ENCODE measurements around the gene ALDH1A1. TPM values are rescaled to one million over a fixed set of nuclear protein-coding genes. Genes with fewer than 3 reads are reported as not detected.
"Not testable (repeated sequence)": the region's sequence is repeated elsewhere in the genome, so short reads cannot be mapped to it uniquely, and the experiment has no call there.

ALDH1A1 gene
- polyA plus RNA-seq, 5 donors = 18.9 to 61.5 (median 43.1) TPM

DNA sequence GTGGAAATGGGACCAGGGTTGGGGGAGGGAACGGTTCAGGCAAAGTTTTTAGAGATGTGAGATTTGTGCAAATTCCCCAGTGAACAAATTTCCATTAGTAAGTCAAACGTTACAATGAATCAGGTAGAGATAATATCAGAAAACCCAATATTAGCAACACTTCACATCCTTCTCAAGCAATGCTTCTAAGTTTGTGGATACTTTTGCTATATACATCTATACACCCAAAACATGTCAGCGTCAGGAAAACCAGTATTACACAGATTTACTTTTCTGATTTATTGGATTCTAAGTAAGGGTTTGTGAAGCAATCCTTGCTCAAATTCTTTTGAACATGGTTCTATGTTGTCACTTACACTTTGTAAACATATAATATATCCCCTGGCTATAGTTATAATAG lies 6.5 kb downstream of the ALDH1A1 start:
- no peak for DNase-seq

DNA sequence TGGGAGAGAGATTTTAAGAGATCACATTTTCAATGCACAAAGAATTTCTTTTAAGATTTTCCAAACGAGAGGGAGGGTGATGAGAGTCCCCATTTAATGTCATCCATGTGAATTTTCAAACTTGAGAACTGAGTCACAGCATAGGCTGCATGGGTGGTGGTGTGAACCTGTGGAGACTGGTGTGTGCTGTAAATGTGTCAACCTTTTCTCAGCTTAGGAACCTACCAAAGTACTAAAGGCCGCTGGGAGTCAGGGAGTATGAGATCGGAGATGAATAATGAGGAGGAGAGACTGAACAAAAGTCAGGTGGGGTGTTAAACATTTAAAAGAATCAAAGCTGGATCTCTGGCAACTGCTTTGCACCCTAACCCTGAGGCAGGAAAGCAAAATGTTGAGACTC lies 7.5 kb downstream of the ALDH1A1 start:
- no peak for DNase-seq

DNA sequence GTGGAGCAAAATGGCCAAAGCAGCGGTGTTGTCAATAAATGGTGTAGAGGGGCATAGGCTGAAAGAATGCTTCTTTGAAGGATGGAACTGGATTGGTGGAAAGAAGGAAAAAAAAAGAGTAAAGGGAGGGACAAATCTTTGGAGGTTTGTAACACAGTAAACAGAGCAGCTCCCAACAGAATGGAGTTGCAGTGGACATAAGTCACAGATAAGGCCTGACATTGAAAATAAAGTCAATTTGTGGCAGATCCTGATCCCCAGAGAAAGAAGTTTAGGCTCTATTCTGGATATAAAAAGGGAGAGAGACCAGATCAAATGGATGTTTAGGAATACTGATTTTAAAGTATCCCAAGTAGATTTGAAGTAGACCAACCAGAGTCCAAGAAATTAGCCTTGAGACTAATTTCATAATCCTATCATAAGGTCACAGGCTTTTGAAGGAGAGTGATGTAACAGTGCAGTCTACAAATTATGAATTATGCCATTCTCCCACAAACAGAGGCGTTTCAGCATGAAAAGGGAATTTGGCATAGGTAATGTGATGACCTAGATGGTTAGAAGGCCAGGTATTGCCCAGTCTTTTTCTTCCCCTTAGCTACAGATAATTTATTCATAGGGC lies 8.9 kb downstream of the ALDH1A1 start:
- DNase-seq = no peak

DNA sequence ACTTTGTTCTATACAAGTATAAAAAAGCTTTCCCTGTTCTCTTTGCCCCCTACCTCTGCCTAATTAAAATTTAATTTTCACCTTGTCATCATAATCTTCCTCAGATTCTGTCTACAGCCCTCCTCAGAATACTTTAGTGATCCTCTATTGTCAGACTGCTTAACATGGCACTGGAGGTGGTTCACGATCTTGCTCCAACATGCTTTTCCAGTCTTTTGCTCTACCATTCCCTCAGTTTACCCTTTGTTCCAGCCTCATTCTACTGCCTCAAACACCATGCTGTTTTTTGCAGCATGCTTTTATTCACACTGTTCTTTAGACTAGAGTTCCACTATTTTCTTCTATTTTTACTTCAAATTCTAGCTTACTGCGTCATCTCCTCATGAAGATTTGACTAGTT lies 10.4 kb downstream of the ALDH1A1 start:
- no peak for DNase-seq

DNA sequence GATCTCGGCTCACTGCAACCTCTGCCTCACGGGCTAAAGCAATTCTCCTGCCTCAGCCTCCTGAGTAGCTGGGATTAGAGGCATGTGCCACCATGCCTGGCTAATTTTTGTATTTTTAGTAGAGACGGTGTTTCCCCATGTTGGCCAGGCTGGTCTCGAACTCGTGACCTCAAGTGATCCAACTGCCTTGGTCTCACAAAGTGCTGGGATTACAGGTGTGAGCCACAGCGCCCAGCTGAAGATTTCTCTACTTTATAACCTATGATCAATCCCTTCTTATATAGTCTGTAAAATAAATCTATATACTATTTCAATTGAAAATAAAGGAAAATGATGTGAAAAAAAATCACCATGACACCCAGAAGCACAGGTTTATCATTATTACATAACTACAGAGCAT lies 13.3 kb downstream of the ALDH1A1 start:
- not testable (repeated sequence) for DNase-seq

DNA sequence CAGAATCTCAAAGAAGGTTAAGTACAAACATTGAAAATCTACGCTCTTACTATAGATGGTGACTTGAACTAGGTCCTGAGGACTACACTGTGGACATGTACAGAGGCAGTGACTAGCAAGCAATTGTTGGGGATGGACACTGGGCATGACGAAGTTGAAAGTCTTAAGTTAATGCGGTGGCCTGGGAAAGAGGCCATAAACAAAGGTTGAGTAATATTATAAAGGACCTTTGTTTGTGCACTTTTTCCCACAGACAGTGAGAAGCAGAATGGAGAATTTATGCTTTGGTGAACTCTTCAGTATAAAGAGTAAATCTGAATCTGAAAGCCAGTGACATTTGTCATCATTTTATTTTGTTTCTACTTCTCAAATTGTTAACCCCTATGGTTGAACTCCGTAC lies 15.3 kb downstream of the ALDH1A1 start:
- no peak for DNase-seq

DNA sequence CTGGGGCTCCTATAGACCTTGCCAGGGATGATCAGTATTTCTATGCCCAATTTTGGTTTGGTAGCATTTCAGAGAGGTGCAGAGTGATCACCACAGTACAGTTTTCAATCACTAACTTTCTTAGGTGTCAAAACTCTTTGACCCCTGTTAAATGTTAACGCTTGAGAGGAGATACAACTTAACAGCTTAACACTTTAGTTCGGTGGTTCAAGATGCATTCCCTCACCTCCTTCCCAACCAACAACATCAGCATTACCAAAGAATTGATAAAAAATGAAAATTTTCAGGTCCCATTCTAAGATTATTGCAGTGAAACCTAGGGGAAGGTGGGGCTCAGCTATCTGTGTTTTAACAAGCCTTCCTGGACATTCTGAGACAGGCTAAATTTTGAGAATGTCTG lies 16.2 kb downstream of the ALDH1A1 start:
- DNase-seq = no peak

DNA sequence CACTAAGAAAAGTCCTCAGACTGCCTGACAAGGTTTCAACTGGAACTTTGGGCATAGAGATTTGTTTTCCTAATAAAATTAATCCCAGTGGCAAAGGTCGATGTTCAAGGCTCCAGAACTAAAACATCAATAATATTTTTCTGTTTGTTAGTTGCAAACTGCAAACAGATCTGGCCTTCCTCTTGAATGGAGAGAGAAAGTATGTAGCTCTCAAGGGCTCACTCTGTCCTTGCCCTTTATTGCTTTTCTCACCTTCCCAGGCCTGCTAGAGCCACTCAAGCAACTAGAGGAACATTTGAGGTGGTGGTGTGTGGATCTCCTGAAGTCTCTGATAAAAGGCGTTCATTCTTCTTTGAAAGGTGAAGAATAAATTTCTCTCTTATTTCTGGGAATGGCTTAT lies 16.6 kb downstream of the ALDH1A1 start:
- no peak for DNase-seq

DNA sequence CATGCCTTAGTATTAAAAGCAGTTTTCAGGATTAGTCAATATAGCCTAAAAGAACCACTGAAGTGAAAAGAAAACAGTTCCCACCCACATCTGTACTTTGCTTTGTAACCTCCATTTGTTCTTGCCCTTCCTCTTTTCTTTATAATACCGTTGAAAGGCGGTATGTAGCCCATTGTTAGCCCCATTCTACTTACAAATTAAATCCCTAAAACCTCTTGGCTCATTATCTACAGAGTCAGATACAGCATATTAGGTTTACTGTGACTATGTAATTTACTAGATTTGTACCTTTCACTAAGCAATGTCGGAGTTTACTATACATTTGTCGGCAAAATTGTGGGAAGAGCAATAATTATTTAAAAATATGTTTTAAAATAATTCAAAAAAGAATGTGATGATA lies 17.3 kb downstream of the ALDH1A1 start:
- DNase-seq = no peak

DNA sequence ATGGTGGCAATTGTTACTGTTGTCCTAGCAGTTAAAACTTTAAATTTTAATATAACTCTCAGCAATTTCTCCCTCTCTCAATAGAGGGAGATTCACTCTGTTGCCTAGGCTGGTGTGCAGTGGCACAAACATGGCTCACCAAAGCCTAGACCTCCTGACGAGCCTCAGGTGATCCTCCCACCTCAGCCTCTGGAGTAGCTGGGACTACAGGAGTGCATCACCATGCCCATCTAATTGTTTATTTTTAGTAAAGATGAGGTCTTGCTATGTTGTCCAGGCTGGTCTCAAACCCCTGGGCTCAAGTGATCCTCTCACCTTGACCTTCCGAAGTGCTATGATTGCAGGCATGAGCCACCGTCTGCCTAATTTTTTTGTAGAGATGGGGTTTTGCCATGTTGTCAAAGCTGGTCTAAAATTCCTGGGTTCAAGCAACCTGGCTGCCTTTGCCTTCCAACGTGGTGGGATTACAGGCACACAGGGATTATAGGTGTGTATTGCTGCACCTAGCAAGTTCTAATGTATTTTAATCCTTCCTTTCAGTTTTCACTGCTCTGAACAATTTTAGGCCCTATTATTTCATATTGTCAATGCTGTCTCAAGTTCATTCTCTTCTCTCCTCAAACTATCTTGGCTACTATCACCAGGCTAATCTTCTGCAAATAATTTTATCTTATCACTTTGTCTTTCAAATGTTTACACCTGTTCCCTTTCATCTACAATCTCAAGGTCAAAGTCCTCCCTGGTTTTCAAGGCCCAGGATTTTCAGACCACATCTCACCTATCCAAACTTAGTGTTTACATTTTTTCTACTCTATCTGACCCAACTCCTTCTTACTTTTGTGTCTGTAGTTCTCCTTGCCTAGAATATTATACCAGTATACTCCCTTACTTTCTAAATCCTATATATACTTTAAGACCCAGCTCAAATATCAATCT lies 18.9 kb downstream of the ALDH1A1 start:
- DNase-seq = no peak

DNA sequence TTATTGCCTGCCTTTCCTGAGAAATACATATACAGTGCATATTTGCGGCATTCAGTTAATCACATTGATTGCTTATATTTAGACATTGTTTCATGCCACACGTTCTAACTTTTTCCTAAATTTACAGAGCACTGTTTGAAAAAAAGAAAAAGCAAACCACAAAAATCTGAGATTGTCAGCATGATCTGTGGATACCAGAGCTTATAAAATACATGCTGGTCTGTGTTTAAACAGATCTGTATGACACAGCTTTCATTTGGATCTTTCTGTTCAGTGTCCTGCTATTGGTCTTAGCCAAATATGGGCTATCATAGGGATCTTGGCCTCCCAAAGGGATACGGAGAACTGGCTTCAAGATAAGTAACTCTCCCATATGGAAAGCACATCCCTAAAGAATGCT lies 20.2 kb downstream of the ALDH1A1 start:
- DNase-seq = no peak

DNA sequence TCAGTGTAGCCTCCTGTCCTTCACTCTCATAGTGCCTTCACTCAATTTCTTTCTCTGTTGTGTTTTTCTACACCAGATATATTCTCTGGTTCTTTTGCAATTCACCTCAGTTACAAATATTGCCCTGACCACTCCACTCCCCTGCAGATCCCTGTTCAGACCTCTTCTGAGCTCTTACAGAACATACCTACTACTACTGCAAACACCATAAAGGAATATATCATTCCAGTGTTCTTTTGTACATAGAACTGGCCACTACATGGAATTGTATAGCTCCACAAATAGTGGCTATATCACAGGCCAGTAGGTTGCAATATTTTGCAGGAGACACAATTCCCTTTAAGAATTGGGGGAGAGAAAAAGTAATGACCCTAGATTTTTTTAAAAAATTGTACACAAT lies 21.0 kb downstream of the ALDH1A1 start:
- DNase-seq = no peak

DNA sequence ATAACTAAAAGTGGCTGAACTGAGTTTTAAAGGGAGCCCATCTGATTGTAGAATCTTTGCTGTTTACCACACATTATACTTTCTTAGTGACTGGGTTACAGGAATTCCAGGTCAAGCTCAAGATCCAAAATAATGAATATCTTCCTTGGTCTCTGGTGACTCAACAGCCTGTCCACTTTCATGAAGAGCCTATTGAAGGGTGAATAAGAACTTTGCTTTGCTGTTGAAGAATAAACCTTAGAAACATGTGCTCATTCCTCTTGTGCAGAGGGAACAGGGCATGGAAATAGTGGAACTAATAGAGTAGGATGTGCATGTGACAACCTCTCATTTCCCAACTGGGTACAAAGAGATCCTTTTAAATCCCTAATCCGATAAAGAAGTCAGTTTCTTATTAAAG lies 21.4 kb downstream of the ALDH1A1 start:
- DNase-seq = no peak

DNA sequence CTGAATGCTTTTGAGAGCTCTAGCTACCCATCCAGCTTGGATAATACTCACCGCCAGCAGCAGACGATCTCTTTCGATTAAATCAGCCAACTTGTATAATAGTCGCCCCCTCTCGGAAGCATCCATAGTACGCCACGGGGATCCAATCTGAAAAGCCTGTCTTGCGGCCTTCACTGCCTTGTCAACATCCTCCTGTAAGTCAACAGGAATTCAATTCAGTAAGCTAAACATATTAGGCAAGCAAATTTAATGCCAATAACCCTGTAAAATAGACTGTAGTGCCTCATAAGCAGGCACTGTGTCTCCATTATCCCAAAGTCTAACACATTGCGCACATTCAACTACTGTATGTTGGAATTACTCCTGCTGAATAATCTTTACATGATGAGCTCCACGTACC lies 22.0 kb downstream of the ALDH1A1 start:
- DNase-seq = no peak

DNA sequence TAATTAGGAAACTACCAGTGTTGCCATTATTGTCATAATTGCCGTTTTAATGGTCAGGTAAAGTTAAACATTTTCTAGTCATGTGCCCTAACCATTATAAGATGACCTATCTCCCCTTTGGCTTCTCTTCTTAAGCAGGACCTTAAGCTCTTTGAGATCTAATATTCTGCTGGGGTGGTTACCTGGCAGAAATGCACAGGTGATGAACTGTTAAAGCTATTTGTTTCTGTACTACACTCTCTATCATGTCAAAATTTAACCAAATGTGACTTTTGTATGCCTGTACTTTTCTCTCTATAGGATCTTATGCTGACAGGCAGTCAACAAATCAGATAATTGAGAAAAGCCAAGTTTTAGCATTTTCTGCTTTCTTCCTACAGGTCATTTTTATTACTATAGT lies 23.3 kb downstream of the ALDH1A1 start:
- no peak for DNase-seq

DNA sequence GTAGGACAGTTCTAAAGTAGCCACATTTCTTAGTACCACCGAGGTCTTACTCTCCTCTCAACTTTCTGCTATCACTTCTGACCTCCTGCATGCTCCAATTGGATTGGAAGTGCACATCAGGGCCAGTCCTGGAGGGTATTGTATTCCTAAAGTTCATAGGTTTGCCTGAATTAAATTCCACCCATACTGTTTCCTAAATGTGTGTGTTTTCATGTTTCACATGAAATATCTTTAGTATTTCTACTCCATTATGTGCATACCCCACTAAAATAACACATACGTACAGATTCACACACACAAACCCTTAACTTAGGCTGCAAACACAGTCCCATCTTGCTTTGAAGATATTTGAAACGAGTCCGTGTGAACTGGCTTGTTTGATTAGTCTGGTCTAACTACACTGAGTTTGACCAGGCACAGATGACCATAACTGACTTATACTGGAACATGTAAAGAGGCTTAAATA lies 24.8 kb downstream of the ALDH1A1 start:
- no peak for DNase-seq

DNA sequence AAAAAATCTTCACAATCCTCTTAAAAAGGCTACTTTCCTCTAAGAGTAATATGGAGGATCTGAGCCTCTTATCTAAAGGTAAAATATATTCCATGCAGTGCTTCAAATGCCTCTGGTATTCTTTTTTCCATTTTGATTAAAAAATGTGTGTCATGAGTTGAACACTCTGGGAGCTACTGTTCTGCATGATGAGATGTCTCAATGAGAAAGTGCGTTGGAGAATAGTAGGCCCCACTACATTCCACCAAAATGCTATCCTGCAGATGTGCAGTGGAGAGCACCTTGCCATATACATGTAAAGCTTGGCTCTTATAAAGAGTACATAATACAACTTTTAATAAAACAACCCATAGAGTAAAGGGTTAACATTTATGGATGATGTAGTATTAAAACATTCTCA lies 26.3 kb downstream of the ALDH1A1 start:
- no peak for DNase-seq

DNA sequence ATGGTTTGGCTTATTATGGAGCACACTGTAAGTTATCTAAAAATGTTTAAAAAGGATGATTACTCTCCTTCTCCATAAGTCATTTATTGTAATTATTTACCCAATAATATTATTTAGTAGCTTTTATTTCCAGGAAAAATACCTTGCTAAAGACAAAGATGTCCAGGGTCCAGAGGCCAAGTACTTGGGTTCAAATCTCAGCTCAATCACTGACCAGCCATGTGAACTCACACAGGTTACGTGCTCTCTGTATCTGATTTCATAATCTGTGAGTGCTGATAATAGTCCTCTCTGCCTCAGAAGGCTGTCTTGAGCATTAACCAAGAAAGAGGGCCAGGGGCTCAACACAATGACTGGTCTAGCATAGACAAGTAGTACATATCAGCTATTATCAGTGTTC lies 27.0 kb downstream of the ALDH1A1 start:
- DNase-seq = no peak

DNA sequence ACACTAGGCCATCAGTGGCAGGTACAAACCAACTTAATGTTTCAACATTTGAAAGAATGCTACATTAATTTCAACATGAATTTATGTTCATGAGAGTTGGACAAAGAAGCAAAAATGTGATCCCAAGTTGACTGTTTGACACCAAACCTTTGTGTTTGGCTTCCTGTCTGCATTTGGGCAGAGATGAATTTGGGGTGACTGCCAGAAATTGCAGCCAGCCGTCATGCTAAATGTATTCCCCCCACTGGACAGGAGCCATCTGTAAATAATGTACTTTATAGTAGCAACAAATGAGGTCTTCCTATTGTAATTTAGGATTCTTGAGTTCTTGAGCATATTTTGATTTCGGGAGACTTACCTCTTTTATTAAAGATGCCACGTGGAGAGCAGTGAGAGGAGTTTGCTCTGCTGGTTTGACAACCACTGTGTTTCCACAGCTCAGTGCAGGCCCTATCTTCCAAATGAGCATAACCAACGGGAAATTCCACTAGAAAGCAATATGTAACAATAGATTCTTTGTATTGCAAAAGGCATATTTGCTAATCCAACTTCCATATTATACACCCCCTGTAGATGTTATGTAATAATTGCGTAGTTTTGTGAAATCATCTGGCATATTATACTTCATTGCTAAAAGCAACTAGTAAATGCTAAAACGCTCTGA lies 27.6 kb downstream of the ALDH1A1 start:
- DNase-seq = peak; percentile 52 to 62

DNA sequence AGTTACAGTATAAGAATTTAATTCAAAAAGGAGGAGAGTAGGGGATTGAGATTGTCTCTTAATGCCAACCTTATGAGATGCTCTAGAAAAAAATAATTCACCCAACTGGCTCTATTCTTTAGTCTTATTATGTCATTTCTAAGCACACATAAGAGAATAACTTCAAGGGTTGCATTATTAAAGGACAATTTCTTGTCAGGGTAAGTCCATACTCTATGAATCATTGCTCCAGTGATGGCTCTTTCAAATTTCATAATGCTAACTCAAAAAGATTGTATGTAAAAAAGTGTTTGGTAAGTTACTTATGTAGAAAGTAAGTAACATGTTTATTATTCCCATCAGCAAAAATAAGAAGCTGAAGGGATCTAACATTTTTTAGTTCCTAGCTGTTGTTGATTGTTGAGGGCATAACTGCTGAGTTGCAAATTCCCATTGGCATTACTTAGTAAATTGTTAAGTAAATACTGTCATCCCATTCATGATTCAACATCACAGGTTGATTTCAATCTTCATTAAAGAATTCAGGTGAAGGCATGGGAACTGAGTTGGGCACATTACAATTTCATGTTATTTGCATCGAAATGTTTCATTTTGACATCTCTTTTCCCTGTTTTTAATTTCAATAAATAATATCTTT lies 28.6 kb downstream of the ALDH1A1 start:
- no peak for DNase-seq

DNA sequence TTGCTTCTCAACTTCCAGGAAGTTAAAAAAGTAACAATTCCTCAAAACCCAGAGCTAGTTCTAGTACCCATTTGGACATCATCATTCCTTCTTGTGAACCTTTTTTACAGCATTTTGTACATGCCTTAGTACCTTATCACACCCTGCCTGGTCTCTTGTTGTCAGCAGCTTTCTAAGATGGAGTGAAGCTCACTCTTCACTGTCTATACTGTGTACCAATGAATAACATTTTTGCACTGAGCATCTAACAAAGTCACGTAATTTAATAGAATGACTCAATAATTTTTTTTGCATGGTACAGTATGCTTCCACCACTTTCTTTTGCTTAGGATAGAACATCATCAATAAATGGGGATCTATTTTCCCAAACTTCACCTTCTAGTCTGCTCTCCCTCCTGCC lies 29.8 kb downstream of the ALDH1A1 start:
- no peak for DNase-seq

Measured in right lung (tissue), 5 donors.